Left kidney (tissue), 2 donors: ENCODE measurements around the gene C1R. TPM values are rescaled to one million over a fixed set of nuclear protein-coding genes. Genes with fewer than 3 reads are reported as not detected.
"Not testable (repeated sequence)": the region's sequence is repeated elsewhere in the genome, so short reads cannot be mapped to it uniquely, and the experiment has no call there.

Source experiments
- DNase-seq: peaks from one replicate; pipeline ENCODE4 v3.0.0-alpha.2; 2013
- polyA plus RNA-seq: library from polyadenylated mRNA; unstranded; fragments of 120-200 nt; gene quantifications from one replicate; pipeline ENCODE4 v1.2.1, GENCODE V29; 2013; ENCODE audit not compliant: insufficient read length

C1R gene
- polyA plus RNA-seq, 1 donor, result 40.5 TPM

- DNase-seq, result no peak
These were observed 52.8 kb downstream of the C1R start for GRCh38 chr12:7039403-7039802.

GRCh38 chr12:7038591-7038990 lies 53.7 kb downstream of the C1R start:
- DNase-seq, result no peak

- not testable (repeated sequence) for DNase-seq
These were observed 54.8 kb downstream of the C1R start for GRCh38 chr12:7037411-7037810.

- no peak for DNase-seq
These were observed 56.8 kb downstream of the C1R start for GRCh38 chr12:7035463-7035862.

GRCh38 chr12:7034464-7034863 lies 57.8 kb downstream of the C1R start:
- DNase-seq, result no peak

DNA sequence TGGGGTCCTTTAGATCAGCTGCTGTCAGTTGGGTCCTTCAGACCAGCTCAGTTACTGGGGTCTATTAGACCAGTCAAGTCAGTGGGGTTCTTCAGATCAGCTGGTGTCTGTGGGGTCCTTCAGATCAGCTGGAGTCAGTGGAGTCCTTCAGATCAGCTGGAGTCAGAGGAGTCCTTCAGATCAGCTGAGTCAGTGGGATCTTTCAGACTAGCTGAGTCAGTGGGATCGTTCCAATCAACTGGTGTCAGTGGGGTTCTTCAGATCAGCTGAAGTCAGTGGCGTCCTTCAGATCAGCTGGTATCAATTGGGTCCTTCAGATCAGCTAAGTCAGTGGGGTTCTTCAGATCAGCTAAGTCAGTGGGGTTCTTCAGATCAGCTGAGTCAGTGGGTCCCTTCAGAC lies 59.3 kb downstream of the C1R start:
- no peak for DNase-seq

GRCh38 chr12:7031306-7031705 lies 60.9 kb downstream of the C1R start:
- DNase-seq, result no peak

Other genes starting within 250 kb of the C1R start
- gene CDCA3, start 241.2 kb downstream of the C1R start, polyA plus RNA-seq, result 42.7 TPM
- 58.3 TPM for gene USP5, start 240.3 kb downstream of the C1R start, polyA plus RNA-seq
- 515 TPM for gene TPI1, start 224.9 kb downstream of the C1R start, polyA plus RNA-seq
- gene SPSB2, start 219.1 kb downstream of the C1R start, polyA plus RNA-seq, result 9.2 TPM
- gene LRRC23, start 187.6 kb downstream of the C1R start, polyA plus RNA-seq, result 20.2 TPM
- gene ENO2, start 177.9 kb downstream of the C1R start, polyA plus RNA-seq, result 14.8 TPM
- gene ATN1, start 164.5 kb downstream of the C1R start, polyA plus RNA-seq, result 109 TPM
- gene RNU7-1, start 148.6 kb downstream of the C1R start, polyA plus RNA-seq, result not detected
- gene C12orf57, start 148.4 kb downstream of the C1R start, polyA plus RNA-seq, result 118 TPM
- gene PTPN6, start 141.1 kb downstream of the C1R start, polyA plus RNA-seq, result 21.9 TPM
- 236 TPM for gene PHB2, start 121.8 kb downstream of the C1R start, polyA plus RNA-seq
- 51.1 TPM for gene EMG1, start 121.5 kb downstream of the C1R start, polyA plus RNA-seq
- 80.7 TPM for gene LPCAT3, start 74.0 kb downstream of the C1R start, polyA plus RNA-seq
- 53.5 TPM for gene C1S, start 31.7 kb downstream of the C1R start, polyA plus RNA-seq
- gene C1RL, start 16.8 kb upstream of the C1R start, polyA plus RNA-seq, result 46.0 TPM
- 54.0 TPM for gene RBP5, start 36.4 kb upstream of the C1R start, polyA plus RNA-seq
- 128 TPM for gene CLSTN3, start 37.9 kb upstream of the C1R start, polyA plus RNA-seq
- gene PEX5, start 97.2 kb upstream of the C1R start, polyA plus RNA-seq, result 50.7 TPM
- not detected for gene ACSM4, start 211.6 kb upstream of the C1R start, polyA plus RNA-seq